ENCODE measurements around the gene MEPE. TPM values are rescaled to one million over a fixed set of nuclear protein-coding genes. Genes with fewer than 3 reads are reported as not detected.

MEPE gene
- total and polyA plus RNA-seq, 2 of the 8 experiments (the other 6 are each of a cell fraction or from before 2014, with no cell fraction given) = not detected

DNA sequence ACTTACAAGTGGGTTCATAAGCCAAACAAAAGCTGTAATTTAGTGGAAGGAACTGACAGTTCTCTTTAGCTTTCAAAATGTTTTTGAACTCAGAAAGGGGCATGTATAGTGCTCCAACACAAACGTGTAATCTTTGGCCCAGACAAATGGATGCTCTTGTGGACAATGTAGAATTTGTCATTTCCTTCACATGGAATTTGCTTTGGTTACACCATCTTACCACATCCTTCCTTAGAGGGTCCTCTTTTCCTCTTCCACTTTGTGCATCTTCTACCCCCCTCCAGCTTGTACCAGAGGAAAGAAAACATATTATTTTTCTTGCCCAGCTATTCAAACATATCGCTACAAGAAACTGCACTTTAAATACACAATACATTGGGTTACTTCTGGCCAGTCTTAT, 42.4 kb downstream of the MEPE start:
- no peak overlapping the region for H2AK5ac ChIP-seq (ENCODE audit: low read depth, low read length)
- H4K5ac ChIP-seq (ENCODE audit: insufficient read length, low read depth, low read length) = no peak overlapping the region
- H3K4me2 ChIP-seq (ENCODE audit: insufficient read depth in 1 of 2, low read depth in 2 of 2, low read length in 2 of 2) = no peak overlapping the region
- DNase-seq (ENCODE audit: low read depth in 1 of 2, low spot score in 2 of 2) (no peak), FAIRE-seq (no peak)
- H4K91ac ChIP-seq (replicated peaks; ENCODE audit: insufficient read length, low read length) = no peak overlapping the region
- H3K79me1 ChIP-seq (ENCODE audit: low read depth, low read length) = no peaks in the 10 kb centered on the region
- H3K23me2 ChIP-seq (ENCODE audit: low read depth, low read length) = no peaks in the 10 kb centered on the region
- no peak overlapping the region for H3K9ac ChIP-seq (replicated peaks in 1 of 4; ENCODE audit: extremely low read depth in 1 of 4, low read depth in 3 of 4, low read length in 3 of 4)
- no peaks in the 10 kb centered on the region for H3K9me3 ChIP-seq (ENCODE audit: insufficient read depth in 2 of 2, low read depth in 1 of 2, low read length in 1 of 2)
- ChIA-PET POLR2A (ENCODE audit: partially characterized antibody) (interaction anchor here (0.8 to 1.8 kb wide), 4 partner anchors 11 to 60 kb away, joined by 3 to 5 read pairs (median 3); no protein-coding TSS in a partner anchor), CTCF (ENCODE audit: partially characterized antibody) (interaction anchor here (0.7 to 1.5 kb wide), 2 partner anchors 12 to 29 kb away, joined by 3 read pairs; no protein-coding TSS in a partner anchor)
- H3K14ac ChIP-seq (ENCODE audit: insufficient read length) = no peak overlapping the region
- no peak overlapping the region for H2AFZ ChIP-seq (ENCODE audit: low read length)
- no peak overlapping the region for H4K8ac ChIP-seq (ENCODE audit: extremely low read depth, insufficient read depth, low read length)
- H3K23ac ChIP-seq (ENCODE audit: insufficient read length) = no peak overlapping the region
- H3K4ac ChIP-seq (replicated peaks; ENCODE audit: insufficient read length, low read depth, low read length) = no peak overlapping the region
- WGBS, 2 experiments (ENCODE audit: extremely low coverage in 1 of 2, insufficient coverage in 1 of 2, insufficient read length in 1 of 2, insufficient replicate concordance in 2 of 2, low coverage in 1 of 2, low lambda C conversion rate in 2 of 2, missing lambda C conversion rate in 1 of 2) = 94% methylated on average over 2 of the region's 2 CpGs; no CpG with 5 or more reads in 1 of the 2 experiments
- H3K56ac ChIP-seq (replicated peaks; ENCODE audit: insufficient read length, low read depth, low read length) = no peak overlapping the region
- H4K20me1 ChIP-seq (replicated peaks in 1 of 2; ENCODE audit: control insufficient read depth in 1 of 2, insufficient read depth in 2 of 2, low read length in 2 of 2) = no peaks in the 10 kb centered on the region
- H3K4me3 ChIP-seq (ENCODE audit: extremely low read depth in 1 of 4, insufficient read depth in 2 of 4, low read depth in 3 of 4, low read length in 4 of 4) = no peak overlapping the region
- H2BK15ac ChIP-seq (ENCODE audit: low read length) = 0 out of 2 replicates have a peak overlapping the region, but pooled peaks have one; percentile 61
- no peaks in the 10 kb centered on the region for H3K79me2 ChIP-seq (ENCODE audit: control insufficient read depth in 1 of 2, insufficient read depth in 2 of 2, low read length in 2 of 2)
- no peak overlapping the region for H2BK12ac ChIP-seq (ENCODE audit: low read depth, low read length)
- no peaks in the 10 kb centered on the region for H3K27me3 ChIP-seq (replicated peaks in 1 of 4; ENCODE audit: control insufficient read depth in 3 of 4, extremely low read depth in 1 of 4, insufficient read depth in 3 of 4, low read length in 3 of 4)
- H2BK5ac ChIP-seq (ENCODE audit: low read depth, low read length) = no peak overlapping the region
- no peaks in the 10 kb centered on the region for H3K36me3 ChIP-seq (ENCODE audit: control insufficient read depth in 2 of 4, insufficient read depth in 4 of 4, low read length in 3 of 4)
- no peak overlapping the region for H3K18ac ChIP-seq (ENCODE audit: extremely low read depth, low read length)
- H3K4me1 ChIP-seq (replicated peaks in 1 of 4; ENCODE audit: control insufficient read depth in 3 of 4, insufficient read depth in 4 of 4, low read length in 3 of 4) = no peaks in the 10 kb centered on the region
- no peak overlapping the region for H2BK20ac ChIP-seq (ENCODE audit: low read length)
- no peak overlapping the region for H3K27ac ChIP-seq (ENCODE audit: low read depth, low read length)
- H2BK120ac ChIP-seq (replicated peaks; ENCODE audit: low read depth, low read length) = no peak overlapping the region
- TF ChIP-seq RNF2 (IDR thresholded peaks at IDR 0.05; ENCODE audit: borderline replicate concordance, low read depth, low read length, missing control alignments, poor library complexity, severe bottlenecking) (no peak), SP1 (IDR thresholded peaks at IDR 0.05; ENCODE audit: low read depth, low read length) (no peak), CBX8 (IDR thresholded peaks at IDR 0.05; ENCODE audit: borderline replicate concordance, low read depth, low read length) (no peak)
